ENCODE data around the gene THSD4. TPM values are rescaled to one million over a fixed set of nuclear protein-coding genes. Genes with fewer than 3 reads are reported as not detected.

Gene THSD4
- total and polyA plus RNA-seq, 2 of the 8 experiments (the other 6 are each of a cell fraction or from before 2014, with no cell fraction given) = 2.5 to 6.2 TPM

- no peak for TF ChIP-seq SUZ12 (IDR thresholded peaks at IDR 0.05; ENCODE audit: low read length)
- no peak for TF ChIP-seq MAFK (IDR thresholded peaks at IDR 0.05; ENCODE audit: low read depth, low read length)
These were observed 696.8 kb downstream of the THSD4 start (continued) for GRCh38 chr15:71811752-71812735.

Measured in H1 (cell line).